Fibroblast of skin of abdomen (primary cell): ENCODE data around the gene WBP4.
"Not testable (repeated sequence)": the region's sequence is repeated elsewhere in the genome, so short reads cannot be mapped to it uniquely, and the experiment has no call there.

Experiments
- DNase-seq: peaks from one replicate; pipeline ENCODE4 v3.0.0-alpha.2; 2013

Gene WBP4

GRCh38 chr13:41085961-41086585 is 24.8 kb downstream of the WBP4 start:
- no peak for DNase-seq

- DNase-seq: not testable (repeated sequence)
Observed at GRCh38 chr13:41095681-41096080, 34.4 kb downstream of the WBP4 start.

- DNase-seq: no peak
Observed at GRCh38 chr13:41098761-41099160, 37.5 kb downstream of the WBP4 start.

GRCh38 chr13:41099986-41100385 is 38.7 kb downstream of the WBP4 start:
- DNase-seq: no peak

GRCh38 chr13:41107104-41107571 is 45.8 kb downstream of the WBP4 start:
- DNase-seq: no peak

GRCh38 chr13:41107584-41108014 is 46.3 kb downstream of the WBP4 start:
- no peak for DNase-seq

GRCh38 chr13:41111454-41111853 is 50.1 kb downstream of the WBP4 start:
- no peak for DNase-seq

- DNase-seq: no peak
Observed at GRCh38 chr13:41117869-41118268, 56.6 kb downstream of the WBP4 start.

GRCh38 chr13:41122838-41123237 is 61.5 kb downstream of the WBP4 start:
- no peak for DNase-seq

GRCh38 chr13:41127701-41128100 is 66.4 kb downstream of the WBP4 start:
- DNase-seq: no peak

- no peak for DNase-seq
Observed at GRCh38 chr13:41130356-41130755, 69.0 kb downstream of the WBP4 start.

GRCh38 chr13:41131189-41131588 is 69.9 kb downstream of the WBP4 start:
- not testable (repeated sequence) for DNase-seq

- DNase-seq: not testable (repeated sequence)
Observed at GRCh38 chr13:41131660-41132511, 70.6 kb downstream of the WBP4 start.

- peak; percentile 99 for DNase-seq
Observed at GRCh38 chr13:41132512-41133152, 71.3 kb downstream of the WBP4 start, which contains the start of gene KBTBD6. Gene KBTBD6, minus strand, starts transcription at chr13:41132802. Its CDS starts 291 bp downstream, at chr13:41132511.
